GM13976 (cell line): Measurements from ENCODE around the gene CLSTN3.

Experiments
- DNase-seq: peaks from one replicate; pipeline ENCODE4 v3.0.0; 2012; ENCODE audit warnings: low spot score
- CTCF ChIP-seq: IDR thresholded peaks from 2 replicates; pipeline ENCODE4 v1.5.1; 2012; ENCODE audit warnings: borderline replicate concordance, mild to moderate bottlenecking; ENCODE audit not compliant: insufficient read depth; ENCODE audit errors: extremely low read depth, missing control alignments, control extremely low read depth
- in situ Hi-C: fragments of 300-500 bp; cut with MboI; formaldehyde crosslinking; loops from one replicate; pipeline ENCODE4 v1.12.0; 2022; ENCODE audit warnings: low sequenced_read_pairs, mixed read lengths, inconsistent platforms; ENCODE audit not compliant: unreplicated experiment

The CLSTN3 gene

DNA sequence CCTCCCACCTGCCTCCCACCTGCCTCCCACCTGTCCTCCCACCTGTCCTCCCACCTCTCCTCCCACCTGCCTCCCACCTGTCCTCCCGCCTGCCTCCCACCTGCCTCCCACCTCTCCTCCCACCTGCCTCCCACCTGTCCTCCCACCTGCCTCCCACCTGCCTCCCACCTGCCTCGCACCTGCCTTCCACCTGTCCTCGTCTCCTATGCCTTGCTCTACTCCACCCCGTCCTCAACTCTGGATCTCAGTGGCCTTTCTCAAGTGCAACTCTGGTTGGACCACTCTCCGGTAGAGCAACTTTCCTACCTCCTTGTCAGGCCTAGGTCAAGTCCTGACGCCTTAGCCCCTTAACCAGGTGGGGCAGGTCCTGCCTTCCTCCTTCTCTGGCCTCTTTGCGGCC lies 30.0 kb downstream of the CLSTN3 start:
- no peak for TF ChIP-seq CTCF
- in situ Hi-C loops: no loop called here
- DNase-seq: peak; percentile 17

DNA sequence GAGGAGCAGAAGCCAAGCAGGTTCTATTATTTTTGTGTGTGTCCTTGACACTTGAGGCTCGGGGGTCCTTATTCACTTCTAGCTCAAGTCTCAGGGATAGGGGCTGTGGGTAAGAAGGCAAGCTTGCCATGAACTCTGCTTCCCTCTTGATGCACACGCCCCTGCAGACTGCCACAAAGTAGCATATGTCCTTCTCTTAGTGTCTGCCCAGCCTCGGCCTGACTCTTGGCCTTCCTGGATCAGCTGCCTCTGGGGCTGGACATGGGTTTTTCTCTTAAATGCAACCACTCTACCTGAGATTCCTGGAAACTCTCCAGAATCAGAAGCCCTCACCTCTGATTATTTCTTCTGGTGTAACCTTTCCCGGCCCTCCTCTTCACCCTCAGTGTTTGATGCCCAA lies 31.2 kb downstream of the CLSTN3 start:
- no peak for TF ChIP-seq CTCF
- DNase-seq: peak; percentile 13
- in situ Hi-C loops: no loop called here

- in situ Hi-C loops: no loop called here
- peak; percentile 13 for DNase-seq
- TF ChIP-seq CTCF: no peak
Measured at GRCh38 chr12:7161811-7162210, 31.6 kb downstream of the CLSTN3 start.

DNA sequence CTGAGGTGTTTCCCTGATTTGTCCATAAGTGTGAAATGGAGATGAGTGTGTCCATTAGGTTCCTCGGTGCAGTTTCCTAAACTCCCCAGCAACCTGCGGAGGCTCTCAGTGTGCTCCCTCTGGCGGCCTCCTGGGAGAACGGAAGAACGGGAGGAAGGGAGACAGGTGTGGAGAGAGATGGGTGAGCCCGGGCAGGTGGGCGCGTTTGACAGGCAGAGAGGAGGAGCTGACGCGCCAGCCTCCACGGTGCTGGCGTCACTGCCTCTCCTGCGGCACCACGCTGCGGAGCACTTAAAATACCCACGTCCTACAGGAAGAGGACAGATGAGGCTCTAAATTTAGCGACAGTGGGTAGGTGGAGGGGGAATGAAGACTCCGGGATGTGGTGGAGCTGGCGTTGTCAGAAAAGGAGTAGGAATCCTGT lies 32.5 kb downstream of the CLSTN3 start:
- DNase-seq: peak; percentile 40
- in situ Hi-C loops: no loop called here
- peak; percentile 27 for TF ChIP-seq CTCF

DNA sequence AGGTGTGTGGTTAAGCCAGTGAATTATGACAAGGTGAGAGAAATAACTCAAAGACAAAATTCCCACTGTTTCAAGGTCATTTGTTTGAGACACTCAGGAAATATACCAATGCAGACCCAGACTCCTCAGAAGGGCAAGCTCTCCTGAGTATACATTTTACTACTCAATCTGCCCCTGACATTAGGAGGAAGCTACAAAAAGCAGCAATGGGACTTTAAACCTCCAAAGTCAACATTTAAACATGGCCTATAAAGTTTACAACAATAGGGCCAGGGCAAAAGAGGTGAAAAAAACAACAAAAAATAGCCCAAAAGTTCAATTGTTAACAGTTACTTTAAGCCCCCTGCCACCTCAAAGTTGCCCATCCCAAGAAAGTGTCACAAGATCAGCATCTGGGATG lies 39.8 kb downstream of the CLSTN3 start:
- no peak for TF ChIP-seq CTCF
- DNase-seq: no peak
- in situ Hi-C loops: no loop called here

DNA sequence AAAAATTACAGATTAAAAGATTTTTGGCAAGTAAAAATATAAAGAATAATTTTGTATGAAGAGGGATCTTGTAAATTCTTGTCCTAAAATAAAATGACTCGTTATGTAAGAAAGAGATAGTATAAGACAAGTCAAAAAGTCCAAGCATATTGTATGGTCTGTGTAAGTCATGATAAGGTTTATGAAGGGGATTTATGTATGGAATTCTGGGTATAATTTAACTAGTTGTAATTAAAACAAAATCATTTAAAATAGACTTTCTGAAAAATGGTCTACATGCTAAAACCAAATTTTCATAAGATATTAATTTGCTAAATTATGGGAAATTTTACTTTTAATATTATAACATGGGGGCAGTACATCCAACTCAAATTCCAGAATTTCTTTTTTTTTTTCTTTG lies 41.7 kb downstream of the CLSTN3 start:
- no peak for TF ChIP-seq CTCF
- in situ Hi-C loops: no loop called here
- no peak for DNase-seq

DNA sequence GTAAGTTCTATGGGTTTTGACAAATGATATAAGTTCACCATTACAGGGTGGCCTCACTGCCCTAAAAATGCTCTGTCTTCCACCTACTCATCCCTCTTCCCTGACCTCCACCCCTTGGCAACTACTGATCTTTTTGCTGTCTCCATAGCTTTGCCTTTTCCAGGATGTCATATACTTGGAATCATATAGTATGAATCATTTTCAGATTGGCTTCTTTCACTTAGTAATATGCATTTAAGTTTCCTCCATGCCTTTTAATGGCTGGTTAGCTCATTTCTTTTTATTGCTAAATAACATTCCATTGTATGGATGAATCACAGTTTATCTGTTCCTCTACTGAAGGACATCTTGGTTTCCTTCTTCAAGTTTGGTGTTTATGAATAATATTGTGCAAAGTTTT lies 45.3 kb downstream of the CLSTN3 start:
- no peak for TF ChIP-seq CTCF
- in situ Hi-C loops: no loop called here
- DNase-seq: no peak
